GM10847 (cell line): ENCODE data around the gene MAPKAPK5.

ENCODE experiments used
- POLR2A ChIP-seq: IDR thresholded peaks from 2 replicates; pipeline ENCODE4 v1.6.1; 2011; ENCODE audit not compliant: insufficient read length; ENCODE audit errors: extremely low read depth

The MAPKAPK5 gene, protein sequence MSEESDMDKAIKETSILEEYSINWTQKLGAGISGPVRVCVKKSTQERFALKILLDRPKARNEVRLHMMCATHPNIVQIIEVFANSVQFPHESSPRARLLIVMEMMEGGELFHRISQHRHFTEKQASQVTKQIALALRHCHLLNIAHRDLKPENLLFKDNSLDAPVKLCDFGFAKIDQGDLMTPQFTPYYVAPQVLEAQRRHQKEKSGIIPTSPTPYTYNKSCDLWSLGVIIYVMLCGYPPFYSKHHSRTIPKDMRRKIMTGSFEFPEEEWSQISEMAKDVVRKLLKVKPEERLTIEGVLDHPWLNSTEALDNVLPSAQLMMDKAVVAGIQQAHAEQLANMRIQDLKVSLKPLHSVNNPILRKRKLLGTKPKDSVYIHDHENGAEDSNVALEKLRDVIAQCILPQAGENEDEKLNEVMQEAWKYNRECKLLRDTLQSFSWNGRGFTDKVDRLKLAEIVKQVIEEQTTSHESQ

DNA sequence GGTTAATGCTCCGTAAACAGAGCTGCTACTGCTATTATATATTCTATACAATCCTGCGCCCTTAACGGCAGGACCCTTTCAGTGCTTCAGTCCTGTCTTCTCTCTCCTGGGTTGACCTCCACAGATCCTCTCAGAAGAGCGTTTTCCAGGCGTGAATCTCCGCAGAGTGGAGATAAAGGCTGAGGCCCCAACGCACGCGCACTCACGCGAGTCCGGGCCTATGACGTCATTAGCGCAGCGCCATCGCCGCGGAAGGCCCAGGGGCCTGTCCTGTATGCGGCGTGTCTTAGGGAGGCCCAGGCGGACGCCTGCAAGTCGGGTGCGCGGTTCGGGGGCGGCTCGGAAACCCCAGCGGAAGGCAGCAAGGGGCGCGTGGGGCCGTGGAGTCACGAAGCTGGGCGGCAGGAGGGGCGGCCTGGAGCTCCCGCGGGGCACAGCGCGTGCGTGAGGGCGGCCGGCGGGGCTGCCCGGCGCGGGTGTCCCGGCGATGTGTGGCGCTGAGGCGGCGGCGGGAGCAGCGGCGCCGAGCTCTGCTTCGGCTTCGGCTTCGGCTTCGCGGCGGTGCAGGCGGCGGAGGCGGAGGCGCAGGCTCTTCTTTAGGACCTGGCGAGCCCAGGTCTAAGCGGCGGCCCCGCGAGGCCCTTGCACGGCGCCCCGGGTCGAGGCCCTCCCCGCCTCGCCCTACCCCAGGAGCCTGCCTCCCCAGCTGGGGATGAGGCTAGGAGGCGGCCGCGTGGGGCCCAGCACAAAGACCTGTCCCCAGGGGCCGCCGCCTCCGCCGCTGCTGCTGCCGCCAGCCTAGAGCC lies at the start of gene MAPKAPK5:
TSS of gene MAPKAPK5 (plus strand) at position 479 of the 806 bp plus-strand sequence. CDS start 506 bp downstream, outside the sequence.
- peak; percentile 84 for TF ChIP-seq POLR2A

DNA sequence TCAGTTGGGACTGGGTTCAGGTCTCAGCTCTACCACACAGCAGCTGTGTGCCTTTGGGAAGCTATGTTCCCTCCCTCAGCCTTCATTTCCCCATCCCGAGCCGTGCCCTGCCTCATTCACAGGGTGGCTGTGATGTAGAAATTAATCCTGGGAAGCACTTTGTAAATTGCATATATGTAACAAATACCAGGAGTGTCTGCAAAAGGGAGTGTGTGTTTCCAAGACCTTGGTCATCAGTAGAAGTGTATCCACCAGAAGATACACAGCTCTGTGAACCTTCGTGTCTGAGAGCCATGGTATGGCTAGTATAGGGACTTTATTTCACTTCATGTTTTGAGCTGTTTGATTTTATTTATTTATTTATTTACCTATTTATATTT lies 49.2 kb upstream of the MAPKAPK5 start:
- TF ChIP-seq POLR2A, result no peak

DNA sequence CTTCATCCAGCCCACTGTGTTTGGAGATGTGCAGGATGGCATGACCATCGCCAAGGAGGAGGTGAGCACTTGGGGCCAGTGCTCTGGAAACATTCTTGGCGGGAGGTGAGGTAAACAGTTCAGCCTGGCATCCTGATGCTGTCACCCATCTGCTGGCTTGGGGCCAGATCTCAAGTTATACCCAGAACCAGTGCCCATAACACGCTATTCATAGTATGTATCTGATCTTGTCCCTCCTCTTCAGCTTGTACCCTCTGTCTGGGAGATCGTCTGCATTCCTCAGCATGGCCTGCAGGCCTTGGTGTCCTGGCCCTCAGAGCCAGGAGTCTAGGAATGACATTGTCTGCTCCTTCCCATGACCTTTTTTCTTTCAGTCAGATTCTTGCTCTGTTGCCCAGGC lies 43.8 kb upstream of the MAPKAPK5 start:
- TF ChIP-seq POLR2A, result no peak

DNA sequence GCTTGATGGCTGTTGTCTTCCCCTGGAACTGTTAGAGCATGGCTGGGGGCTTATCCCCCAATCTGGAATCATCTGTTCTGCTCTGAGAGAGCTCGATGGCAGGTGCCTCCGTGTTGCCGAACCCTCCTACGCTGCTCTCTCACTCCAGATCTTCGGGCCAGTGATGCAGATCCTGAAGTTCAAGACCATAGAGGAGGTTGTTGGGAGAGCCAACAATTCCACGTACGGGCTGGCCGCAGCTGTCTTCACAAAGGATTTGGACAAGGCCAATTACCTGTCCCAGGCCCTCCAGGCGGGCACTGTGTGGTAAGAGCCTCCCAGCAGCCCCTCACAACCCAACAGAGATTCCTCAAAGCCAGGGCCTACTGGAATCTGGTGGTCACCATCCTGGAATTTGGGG lies 42.3 kb upstream of the MAPKAPK5 start:
- no peak for TF ChIP-seq POLR2A

DNA sequence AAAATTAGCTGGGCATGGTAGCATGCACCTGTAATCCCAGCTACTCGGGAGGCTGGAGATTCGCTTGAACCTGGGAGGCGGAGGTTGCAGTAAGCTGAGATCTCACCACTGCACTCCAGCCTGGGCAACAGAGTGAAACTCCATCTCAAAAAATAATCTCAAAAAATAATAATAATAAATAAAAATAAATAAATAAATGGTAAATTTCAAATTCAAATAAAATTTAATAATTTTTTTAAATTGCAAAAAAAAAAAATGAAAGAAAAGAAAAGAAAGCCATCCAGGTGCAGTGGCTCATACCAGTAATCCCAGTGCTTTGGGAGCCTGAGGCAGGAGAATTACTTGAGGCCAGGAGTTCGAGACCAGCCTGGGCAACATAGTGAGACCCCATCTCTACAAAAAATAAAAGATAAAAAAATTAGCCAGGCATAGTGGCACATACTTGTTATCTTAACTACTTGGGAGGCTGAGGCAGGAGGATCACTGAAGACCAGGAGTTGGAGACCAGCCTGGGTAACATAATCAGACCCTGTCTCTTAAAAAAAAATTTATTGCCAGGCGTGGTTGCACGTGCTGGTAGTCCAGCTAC lies 38.9 kb upstream of the MAPKAPK5 start:
- no peak for TF ChIP-seq POLR2A

DNA sequence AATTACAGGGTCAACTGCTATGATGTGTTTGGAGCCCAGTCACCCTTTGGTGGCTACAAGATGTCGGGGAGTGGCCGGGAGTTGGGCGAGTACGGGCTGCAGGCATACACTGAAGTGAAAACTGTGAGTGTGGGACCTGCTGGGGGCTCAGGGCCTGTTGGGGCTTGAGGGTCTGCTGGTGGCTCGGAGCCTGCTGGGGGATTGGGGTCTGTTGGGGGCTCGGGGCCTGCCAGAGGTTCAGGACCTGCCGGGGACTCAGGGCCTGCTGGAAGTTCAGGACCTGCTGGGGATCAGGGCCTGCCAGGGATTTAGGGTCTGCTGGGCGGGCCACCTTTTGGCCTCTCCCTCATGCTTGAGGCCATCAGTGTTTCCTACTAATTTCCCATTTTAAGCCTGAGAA lies 38.2 kb upstream of the MAPKAPK5 start:
- TF ChIP-seq POLR2A, result no peak

DNA sequence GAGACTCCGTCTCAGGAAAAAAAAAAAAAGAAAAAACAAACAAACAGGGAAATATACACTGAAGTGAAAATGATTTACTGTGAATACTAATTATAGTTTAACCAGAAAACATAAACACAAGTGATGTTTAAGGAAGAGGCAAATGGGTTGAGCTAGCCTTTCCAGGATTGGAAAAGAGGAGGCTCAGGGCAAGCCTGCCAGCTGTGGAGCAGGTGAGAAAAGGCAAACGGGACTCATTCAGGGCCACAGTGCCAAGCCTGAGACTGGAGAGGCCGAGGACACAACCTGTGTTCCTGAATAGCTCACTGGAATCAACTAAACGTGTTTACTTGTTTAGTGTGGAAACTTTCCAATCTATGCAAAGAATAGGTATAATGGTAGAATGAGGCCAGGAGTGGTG lies 35.7 kb upstream of the MAPKAPK5 start:
- no peak for TF ChIP-seq POLR2A

DNA sequence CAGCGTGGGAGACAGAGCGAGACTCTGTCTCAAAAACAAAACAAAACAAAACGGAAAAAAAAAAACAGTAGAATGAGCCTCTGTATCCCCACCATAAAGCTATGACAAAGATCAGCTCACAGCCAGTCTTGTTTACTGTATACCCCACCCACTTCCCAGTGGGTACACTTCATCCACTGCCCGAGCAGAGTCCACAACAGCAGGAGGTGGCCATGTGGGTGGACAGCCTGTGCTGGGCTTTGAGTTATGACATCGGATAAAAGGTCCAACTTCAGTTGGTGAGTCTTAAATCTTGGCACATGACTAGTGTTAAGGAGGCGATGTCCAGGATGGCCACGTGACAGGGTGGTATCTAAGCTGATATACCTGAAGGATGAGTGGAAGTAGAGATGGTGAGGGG lies 34.8 kb upstream of the MAPKAPK5 start:
- no peak for TF ChIP-seq POLR2A

DNA sequence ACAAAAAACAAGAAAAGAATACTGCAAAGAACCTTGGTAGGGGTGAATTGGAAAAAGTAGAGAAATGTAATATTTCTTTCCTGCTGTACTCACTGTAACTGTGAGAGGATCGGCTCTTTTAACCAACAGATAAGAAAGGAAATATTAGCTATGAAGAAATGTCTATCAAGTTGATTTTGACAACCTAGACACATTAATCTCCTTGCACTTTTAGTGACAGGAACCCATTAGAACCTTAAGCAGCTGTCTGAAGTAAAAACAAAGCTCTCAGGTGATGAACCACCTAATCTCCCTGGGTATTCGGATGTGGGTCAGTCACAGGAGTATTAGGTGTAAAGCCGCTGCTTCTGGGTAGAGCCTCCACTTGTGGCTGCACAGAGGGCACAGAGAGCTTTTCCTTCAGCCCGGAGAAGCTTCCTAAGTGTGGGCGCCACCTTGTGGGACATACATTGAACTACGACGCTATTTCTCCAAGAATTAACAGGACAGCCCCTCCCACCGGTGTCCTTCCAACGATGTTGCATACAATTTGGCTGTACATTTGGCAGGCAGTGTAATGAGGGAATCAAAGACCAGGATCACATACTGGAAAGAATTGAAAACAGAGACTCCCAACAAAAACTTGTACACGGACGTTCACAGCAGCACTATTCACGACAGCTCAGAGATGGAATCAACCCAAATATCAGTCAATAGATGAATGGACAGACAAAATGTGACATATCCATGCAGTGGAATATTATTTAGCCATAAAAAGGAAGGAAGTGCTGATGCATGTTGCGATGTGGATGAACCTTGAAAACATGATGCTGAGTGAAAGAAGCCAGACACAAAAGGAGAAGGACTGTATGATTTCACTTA lies 28.9 kb upstream of the MAPKAPK5 start:
- TF ChIP-seq POLR2A, result no peak

DNA sequence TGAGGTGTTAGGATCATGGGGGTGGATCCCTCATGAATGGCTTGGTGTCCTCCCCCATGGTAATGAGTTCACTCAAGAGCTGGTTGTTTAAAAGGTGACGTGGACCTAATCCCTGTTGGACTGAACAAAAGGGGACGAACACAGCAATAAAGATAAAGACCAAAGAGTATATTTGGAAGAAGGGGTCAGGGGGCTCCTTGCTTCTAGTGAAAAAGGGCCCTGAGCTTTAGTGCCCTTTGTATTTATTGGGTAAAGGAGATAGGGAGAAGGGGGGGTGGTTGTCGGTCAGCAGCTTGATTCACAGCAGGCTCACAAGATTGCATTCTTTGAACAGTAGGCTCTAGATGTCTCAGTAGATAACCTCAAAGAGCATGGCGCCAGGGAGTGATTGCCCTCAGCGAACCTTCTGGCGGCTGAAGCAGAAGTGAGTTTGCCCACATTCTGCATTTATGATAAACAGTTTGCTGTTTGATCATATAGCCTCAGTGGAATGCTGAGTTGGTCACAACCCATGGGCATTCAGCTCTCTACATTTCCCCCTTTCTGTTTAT lies 25.9 kb upstream of the MAPKAPK5 start:
- TF ChIP-seq POLR2A, result no peak

DNA sequence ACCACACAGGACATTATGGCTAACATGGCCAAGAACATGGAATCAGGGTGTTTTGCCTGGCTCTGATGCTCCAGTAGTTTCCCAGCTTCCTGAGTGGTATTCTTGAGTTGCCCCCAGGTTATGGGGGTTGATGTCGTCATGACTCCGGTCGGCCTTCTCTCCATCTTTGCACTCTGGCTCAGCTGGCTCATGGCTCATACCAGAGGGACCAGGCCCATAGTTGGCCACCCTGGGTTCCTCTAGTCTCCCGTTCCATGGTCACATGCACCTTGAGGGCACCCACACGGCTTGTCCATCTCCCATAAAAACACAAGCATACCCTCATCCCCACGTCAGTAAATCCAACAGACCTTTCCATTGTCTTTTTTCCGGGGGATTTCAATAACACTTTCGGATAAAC lies 23.7 kb upstream of the MAPKAPK5 start:
- TF ChIP-seq POLR2A, result no peak

DNA sequence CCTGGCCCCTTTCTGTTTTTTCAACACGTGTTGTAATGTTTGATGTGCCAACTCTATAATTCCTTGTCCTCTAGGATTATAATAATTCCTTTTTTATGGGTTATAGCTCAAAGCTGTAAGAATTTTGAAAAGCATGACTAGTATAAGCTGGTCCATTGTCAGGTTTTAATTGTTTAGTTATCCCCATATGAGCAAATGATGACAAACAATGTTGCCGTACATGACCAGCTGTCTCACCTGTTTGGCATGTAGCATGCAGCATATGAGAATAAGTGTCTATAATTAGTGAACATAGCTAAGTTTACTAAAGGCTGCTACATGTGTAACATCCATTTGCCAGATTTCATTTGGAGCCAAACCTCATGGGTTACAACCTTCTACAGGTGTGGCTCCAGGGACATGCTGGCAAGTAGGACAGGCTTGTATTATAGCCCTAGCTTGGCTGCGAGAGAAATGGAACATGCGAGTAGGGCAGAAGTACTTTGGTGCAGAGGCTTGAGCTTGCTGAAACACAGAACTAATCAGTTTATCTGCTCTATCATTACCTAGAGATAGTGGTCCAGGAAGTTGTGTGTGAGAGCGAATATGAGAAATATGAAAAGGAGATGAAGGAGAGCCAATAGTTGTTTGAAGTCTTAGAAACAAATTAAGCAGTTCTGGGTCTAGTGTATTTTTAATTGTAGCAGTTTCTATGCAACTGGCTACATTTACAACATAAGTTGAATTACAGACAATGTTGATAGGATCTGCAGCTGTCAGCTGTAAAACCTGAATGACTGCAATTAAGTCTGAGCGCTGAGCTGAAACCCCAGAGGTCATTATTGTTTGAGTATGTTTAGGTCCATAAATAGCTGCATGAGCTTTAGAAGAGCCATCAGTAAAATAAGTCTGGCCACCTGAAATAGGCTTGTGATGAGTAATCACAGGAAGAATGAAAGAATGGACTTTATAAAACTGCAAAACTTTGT lies 22.6 kb upstream of the MAPKAPK5 start:
- no peak for TF ChIP-seq POLR2A

DNA sequence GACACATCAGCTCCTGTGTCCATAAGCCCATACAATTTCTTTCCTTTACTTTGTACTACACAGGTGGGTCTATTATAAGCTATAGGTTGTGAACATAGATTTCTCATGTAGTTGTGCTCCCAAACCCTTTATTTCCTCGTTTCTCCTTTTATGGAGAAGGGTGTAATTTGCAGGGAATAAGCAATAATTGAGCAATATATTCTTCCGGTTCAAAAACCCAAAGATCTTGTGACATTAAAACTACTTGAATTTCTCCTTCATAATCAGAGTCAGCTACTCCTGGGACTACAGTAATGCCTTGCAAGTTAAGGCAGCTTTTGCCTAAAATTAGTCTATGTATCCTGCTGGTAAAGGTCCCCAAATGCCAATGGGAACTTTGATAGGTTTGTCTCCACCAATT lies 19.1 kb upstream of the MAPKAPK5 start:
- TF ChIP-seq POLR2A, result no peak
